GM21447 (cell line): ENCODE results near the gene SSTR5.
"Not testable (repeated sequence)": the region's sequence is repeated elsewhere in the genome, so short reads cannot be mapped to it uniquely, and the experiment has no call there.

Experiments used
- ATAC-seq: cut with Tn5 transposase; IDR thresholded peaks from one replicate; pipeline ENCODE4 v1.9.1; 2021; ENCODE audit not compliant: unreplicated experiment

SSTR5 gene

GRCh38 chr16:1089439-1089821 lies 16.9 kb downstream of the SSTR5 start:
- ATAC-seq = no peak

- ATAC-seq = no peak
These were observed 17.5 kb downstream of the SSTR5 start for GRCh38 chr16:1089822-1090619.

- no peak for ATAC-seq
These were observed 18.4 kb downstream of the SSTR5 start for GRCh38 chr16:1090620-1091587.

- ATAC-seq = no peak
These were observed 19.5 kb downstream of the SSTR5 start for GRCh38 chr16:1091992-1092552.

- not testable (repeated sequence) for ATAC-seq
These were observed 20.2 kb downstream of the SSTR5 start for GRCh38 chr16:1092685-1093283.

GRCh38 chr16:1093284-1094123 lies 21.0 kb downstream of the SSTR5 start:
- no peak for ATAC-seq

- ATAC-seq = no peak
These were observed 21.6 kb downstream of the SSTR5 start for GRCh38 chr16:1094124-1094479.

- ATAC-seq = no peak
These were observed 22.3 kb downstream of the SSTR5 start for GRCh38 chr16:1094601-1095449.

GRCh38 chr16:1095450-1096168 lies 23.1 kb downstream of the SSTR5 start:
- no peak for ATAC-seq

GRCh38 chr16:1096169-1097082 lies 23.9 kb downstream of the SSTR5 start, which contains the start of gene C1QTNF8:
TSS of gene C1QTNF8 (minus strand) at chr16:1096244. CDS start at chr16:1094922, 1,322 bp downstream.
- ATAC-seq = no peak

- ATAC-seq = no peak
These were observed 24.6 kb downstream of the SSTR5 start for GRCh38 chr16:1097156-1097555.

GRCh38 chr16:1097800-1098199 lies 25.3 kb downstream of the SSTR5 start:
- ATAC-seq = no peak

GRCh38 chr16:1098266-1098991 lies 25.9 kb downstream of the SSTR5 start:
- no peak for ATAC-seq

GRCh38 chr16:1099189-1100083 lies 26.9 kb downstream of the SSTR5 start:
- no peak for ATAC-seq

- ATAC-seq = no peak
These were observed 27.7 kb downstream of the SSTR5 start for GRCh38 chr16:1100084-1100800.
